Pancreas (tissue), 10 donors: ENCODE data around the gene MAFF. TPM values are rescaled to one million over a fixed set of nuclear protein-coding genes. Genes with fewer than 3 reads are reported as not detected.

Experiments
- ATAC-seq, 4 donors: fragments of 200-7000 bp; cut with Tn5 transposase; one replicate each; pipeline versions ENCODE4 v1.8.0 to v1.9.1; 2020; ENCODE audit warnings: mild to moderate bottlenecking in 4 of 4, moderate library complexity in 4 of 4
- DNase-seq, 6 donors: peaks; one replicate each; pipeline ENCODE4 v3.0.0-alpha.2; 2020
- FAIRE-seq: peaks from 2 replicates; lab custom pipeline; 2012; peaks lifted over from hg19 to GRCh38; lab: Jason Lieb, UNC
- H3K27ac ChIP-seq, 4 donors: fragments of 200-600 bp; sonication (generic); 1 replicate in 3 of 4; 2 replicates in 1 of 4; pipeline versions ENCODE4 v1.5.0 to v1.8.0; 2020
- H3K27me3 ChIP-seq, 4 donors: fragments of 200-600 bp; one replicate each; pipeline ENCODE4 v1.8.0; 2021
- H3K36me3 ChIP-seq, 3 donors: fragments of 200-600 bp; sonication (generic) in 1 of 3; one replicate each; pipeline versions ENCODE4 v1.5.0 to v1.8.0; 2020 to 2021
- H3K4me1 ChIP-seq, 3 donors: fragments of 200-600 bp; one replicate each; pipeline ENCODE4 v1.8.0; 2021
- H3K4me3 ChIP-seq, 4 donors: fragments of 200-600 bp; sonication (generic) in 2 of 4; one replicate each; pipeline versions ENCODE4 v1.5.0 to v1.8.0; 2020 to 2021
- H3K9me3 ChIP-seq, 4 donors: fragments of 200-600 bp; one replicate each; pipeline ENCODE4 v1.8.0; 2021
- WGBS, 2 donors: extraction: QIAGEN DNeasy Blood & Tissue Kit; methylation state at CpG; one replicate each; pipeline ENCODE4 v1.1.7; 2013; 5-methylcytosine and 5-hydroxymethylcytosine counted together
- intact Hi-C, 3 donors: fragments of 100-400 bp; cut with DNase I; formaldehyde crosslinking; loops; one replicate each; pipeline versions ENCODE4 v1.11.1 to v1.14.2; 2022
- polyA plus RNA-seq, 2 donors: library from polyadenylated mRNA; stranded (reverse); fragments of 200-250 nt; gene quantifications; one replicate each; pipeline ENCODE4 v1.2.3, GENCODE V29; 2013
- total RNA-seq, 6 donors: library from RNA; stranded (reverse); fragmentation: NEBNext Ultra II Directional in 4 of 6; extraction: Animal tissue kit (Norgen Biotek cat#: 25700) in 4 of 6; gene quantifications; one replicate each; pipeline versions ENCODE4 v1.2.1 to v1.2.4, GENCODE V29; 2021 to 2023
- TF ChIP-seq, protein P1 (sequence below), 4 donors: fragments of 200-600 bp; sonication (generic) in 3 of 4; IDR thresholded peaks; one replicate each; pipeline versions ENCODE4 v1.5.0 to v1.8.0; 2021; ENCODE audit warnings: antibody characterized with exemption in 4 of 4
- donor health status: healthy with polysubstance abuse.
- donor health status: DM: no; HTN: no; CAD: no; lungs with moderate emphysema.
- donor health status: DM: no; HTN: no; CAD: no.
- donor health status: control.
- donor health status: control.
- donor health status: Bipolar disorder and iron deficiency.
- donor health status: DM: yes; HTN: yes; CAD: no.
- donor health status: DM: no; HTN: no; CAD: no.
- donor health status: DM: no; HTN: no; CAD: no.
- donor health status: DM: yes; HTN: yes; CAD: no.

The MAFF gene
- total and polyA plus RNA-seq, 8 donors = 3.4 to 16.7 (median 7.7) TPM

DNA sequence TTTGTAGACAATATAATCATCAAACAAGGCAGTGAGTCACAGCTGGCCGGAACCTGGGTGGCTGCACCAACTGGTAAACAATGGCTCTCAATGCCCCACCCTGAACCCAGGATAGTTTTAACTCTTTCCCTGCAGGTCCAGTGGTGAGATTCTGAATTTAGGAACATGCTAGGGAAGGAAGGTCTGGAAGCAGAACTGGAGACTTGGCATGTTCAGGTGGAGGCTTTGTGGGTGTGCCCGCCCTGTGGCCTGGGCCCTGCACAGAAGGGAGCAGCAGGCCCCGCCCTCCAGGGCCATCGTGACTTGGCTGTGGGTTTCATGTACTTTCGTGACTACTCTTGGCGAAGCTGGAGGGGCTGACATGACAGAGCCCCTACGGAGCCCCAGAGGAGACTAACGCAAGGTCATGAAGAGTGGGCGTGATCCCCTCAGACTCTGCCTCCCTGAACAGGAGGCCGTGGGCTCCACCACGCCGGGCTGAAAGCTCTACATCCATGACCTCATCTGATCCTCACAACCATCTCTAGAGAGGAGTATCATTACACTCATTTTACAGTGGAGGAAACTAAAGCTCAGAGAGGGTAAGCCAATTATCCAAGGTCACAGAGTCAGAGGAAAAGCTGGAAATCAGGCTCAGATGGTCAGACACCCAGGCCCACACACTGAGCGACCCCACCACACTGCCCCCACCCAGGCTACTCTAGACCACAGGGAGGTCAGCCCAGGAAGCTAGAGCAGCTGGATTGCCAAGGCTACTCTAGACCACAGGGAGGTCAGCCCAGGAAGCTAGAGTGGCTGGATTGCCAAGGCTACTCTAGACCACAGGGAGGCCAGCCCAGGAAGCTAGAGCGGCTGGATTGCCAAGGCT lies 27.3 kb downstream of the MAFF start:
- no peaks in the 10 kb centered on the region for H3K27me3 ChIP-seq
- DNase-seq (peak in 2 of 6 donors; percentile 50 to 52), FAIRE-seq (no peak), ATAC-seq (peak; percentile 59 to 83 (median 73))
- no peaks in the 10 kb centered on the region for H3K9me3 ChIP-seq
- no peak overlapping the region for H3K4me3 ChIP-seq
- TF ChIP-seq, protein P1, sequence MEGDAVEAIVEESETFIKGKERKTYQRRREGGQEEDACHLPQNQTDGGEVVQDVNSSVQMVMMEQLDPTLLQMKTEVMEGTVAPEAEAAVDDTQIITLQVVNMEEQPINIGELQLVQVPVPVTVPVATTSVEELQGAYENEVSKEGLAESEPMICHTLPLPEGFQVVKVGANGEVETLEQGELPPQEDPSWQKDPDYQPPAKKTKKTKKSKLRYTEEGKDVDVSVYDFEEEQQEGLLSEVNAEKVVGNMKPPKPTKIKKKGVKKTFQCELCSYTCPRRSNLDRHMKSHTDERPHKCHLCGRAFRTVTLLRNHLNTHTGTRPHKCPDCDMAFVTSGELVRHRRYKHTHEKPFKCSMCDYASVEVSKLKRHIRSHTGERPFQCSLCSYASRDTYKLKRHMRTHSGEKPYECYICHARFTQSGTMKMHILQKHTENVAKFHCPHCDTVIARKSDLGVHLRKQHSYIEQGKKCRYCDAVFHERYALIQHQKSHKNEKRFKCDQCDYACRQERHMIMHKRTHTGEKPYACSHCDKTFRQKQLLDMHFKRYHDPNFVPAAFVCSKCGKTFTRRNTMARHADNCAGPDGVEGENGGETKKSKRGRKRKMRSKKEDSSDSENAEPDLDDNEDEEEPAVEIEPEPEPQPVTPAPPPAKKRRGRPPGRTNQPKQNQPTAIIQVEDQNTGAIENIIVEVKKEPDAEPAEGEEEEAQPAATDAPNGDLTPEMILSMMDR (IDR thresholded peaks at IDR 0.05) = no peak
- WGBS, 2 donors = 82 to 83% methylated on average over 13 to 14 of the region's 14 CpGs
- H3K4me1 ChIP-seq = peaks cover 0 to 12% (median 0%) of the 10 kb centered on the region in 3 donors
- H3K36me3 ChIP-seq = peaks cover 2 to 24% (median 5%) of the 10 kb centered on the region in 3 donors
- intact Hi-C loops = no loop called here
- H3K27ac ChIP-seq = peak overlapping the region in 2 of 4 donors; percentile 69 to 80

- TF ChIP-seq, protein P1 (IDR thresholded peaks at IDR 0.05) = no peak
- Histone ChIP-seq H3K27ac (peak overlapping the region in 2 of 4 donors; percentile 2 to 15), H3K36me3 (peaks cover 0 to 22% (median under 1%) of the 10 kb centered on the region in 3 donors), H3K9me3 (no peaks in the 10 kb centered on the region), H3K4me1 (peaks cover 0 to 12% (median 0%) of the 10 kb centered on the region in 3 donors), H3K27me3 (no peaks in the 10 kb centered on the region), H3K4me3 (no peak overlapping the region)
- intact Hi-C loops = no loop called here
- WGBS, 2 donors = 77 to 79% methylated on average over 14 to 15 of the region's 15 CpGs
- FAIRE-seq = no peak
- DNase-seq = peak in 1 of 6 donors; percentile 39
- peak in 3 of 4 donors; percentile 38 to 59 (median 52) for ATAC-seq
These were observed 28.5 kb downstream of the MAFF start for GRCh38 chr22:38230108-38230825.

DNA sequence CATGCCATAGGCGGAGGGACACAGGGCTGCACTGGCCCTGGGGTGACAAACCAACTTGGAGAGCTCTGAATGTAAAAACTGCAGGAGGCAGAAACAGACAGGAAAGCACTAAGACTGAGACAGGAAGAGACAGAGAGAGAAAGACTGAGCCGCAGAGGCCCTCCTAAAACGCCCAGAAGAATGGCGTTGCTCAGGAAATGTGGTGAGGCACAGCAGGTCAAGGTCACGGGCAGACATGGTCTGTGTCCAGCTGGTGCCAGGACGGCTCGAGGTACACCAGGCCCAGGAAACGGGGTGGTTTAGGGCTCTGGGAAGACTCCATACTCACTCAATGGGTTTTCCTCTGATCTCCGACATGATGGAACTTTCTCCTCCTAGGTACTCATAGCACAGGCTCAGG lies 29.1 kb downstream of the MAFF start:
- FAIRE-seq = no peak
- TF ChIP-seq, protein P1 (IDR thresholded peaks at IDR 0.05) = no peak
- Histone ChIP-seq H3K27ac (peak overlapping the region in 1 of 4 donors; percentile 2), H3K27me3 (no peaks in the 10 kb centered on the region), H3K36me3 (peaks cover 0 to 16% (median 0%) of the 10 kb centered on the region in 3 donors), H3K4me1 (peaks cover 0 to 12% (median 0%) of the 10 kb centered on the region in 3 donors), H3K4me3 (no peak overlapping the region), H3K9me3 (no peaks in the 10 kb centered on the region)
- no peak for ATAC-seq
- intact Hi-C loops = no loop called here
- DNase-seq = no peak
- WGBS, 2 donors = 73 to 74% methylated on average over 9 of the region's 9 CpGs

GRCh38 chr22:38232196-38232595 lies 30.4 kb downstream of the MAFF start:
- WGBS, 2 donors = 82 to 85% methylated on average over 8 of the region's 8 CpGs
- TF ChIP-seq, protein P1 (IDR thresholded peaks at IDR 0.05) = no peak
- Histone ChIP-seq H3K27me3 (no peaks in the 10 kb centered on the region), H3K9me3 (no peaks in the 10 kb centered on the region), H3K27ac (no peak overlapping the region), H3K4me3 (no peak overlapping the region), H3K36me3 (peaks cover 0 to 13% (median 0%) of the 10 kb centered on the region in 3 donors), H3K4me1 (peaks cover 0 to 12% (median 0%) of the 10 kb centered on the region in 3 donors)
- DNase-seq = no peak
- no peak for FAIRE-seq
- intact Hi-C loops = no loop called here
- no peak for ATAC-seq
